ENCODE results near the gene EVA1C.
"Not testable (repeated sequence)": the region's sequence is repeated elsewhere in the genome, so short reads cannot be mapped to it uniquely, and the experiment has no call there.

EVA1C gene

GRCh38 chr21:32424674-32425073, 12.2 kb downstream of the EVA1C start:
- no peak for DNase-seq (ENCODE audit: low read depth)

- no peak for DNase-seq (ENCODE audit: low read depth)
Observed at GRCh38 chr21:32425628-32426027, 13.1 kb downstream of the EVA1C start.

GRCh38 chr21:32426066-32426465, 13.6 kb downstream of the EVA1C start:
- no peak for DNase-seq (ENCODE audit: low read depth)

GRCh38 chr21:32426592-32427051, 14.1 kb downstream of the EVA1C start:
- no peak for DNase-seq (ENCODE audit: low read depth)

GRCh38 chr21:32427958-32428623, 15.6 kb downstream of the EVA1C start:
- DNase-seq (ENCODE audit: low read depth) = no peak

GRCh38 chr21:32432982-32433660, 20.6 kb downstream of the EVA1C start:
- DNase-seq (ENCODE audit: low read depth) = not testable (repeated sequence)

- no peak for DNase-seq (ENCODE audit: low read depth)
Observed at GRCh38 chr21:32437729-32438128, 25.2 kb downstream of the EVA1C start.

- DNase-seq (ENCODE audit: low read depth) = no peak
Observed at GRCh38 chr21:32442566-32443318, 30.2 kb downstream of the EVA1C start.

GRCh38 chr21:32445101-32445500, 32.6 kb downstream of the EVA1C start:
- DNase-seq (ENCODE audit: low read depth) = no peak

- not testable (repeated sequence) for DNase-seq (ENCODE audit: low read depth)
Observed at GRCh38 chr21:32446440-32446839, 33.9 kb downstream of the EVA1C start.

GRCh38 chr21:32447224-32447623, 34.7 kb downstream of the EVA1C start:
- DNase-seq (ENCODE audit: low read depth) = no peak

- DNase-seq (ENCODE audit: low read depth) = no peak
Observed at GRCh38 chr21:32448803-32449594, 36.5 kb downstream of the EVA1C start.

GRCh38 chr21:32450881-32451701, 38.6 kb downstream of the EVA1C start:
- DNase-seq (ENCODE audit: low read depth) = not testable (repeated sequence)

- not testable (repeated sequence) for DNase-seq (ENCODE audit: low read depth)
Observed at GRCh38 chr21:32452191-32452590, 39.7 kb downstream of the EVA1C start.

GRCh38 chr21:32452641-32453040, 40.1 kb downstream of the EVA1C start:
- no peak for DNase-seq (ENCODE audit: low read depth)

- DNase-seq (ENCODE audit: low read depth) = no peak
Observed at GRCh38 chr21:32455548-32455947, 43.0 kb downstream of the EVA1C start.

- no peak for DNase-seq (ENCODE audit: low read depth)
Observed at GRCh38 chr21:32456497-32456918, 44.0 kb downstream of the EVA1C start.

- DNase-seq (ENCODE audit: low read depth) = no peak
Observed at GRCh38 chr21:32457360-32457840, 44.9 kb downstream of the EVA1C start.

GRCh38 chr21:32457962-32458361, 45.5 kb downstream of the EVA1C start:
- DNase-seq (ENCODE audit: low read depth) = no peak

- DNase-seq (ENCODE audit: low read depth) = no peak
Observed at GRCh38 chr21:32459972-32460371, 47.5 kb downstream of the EVA1C start.

GRCh38 chr21:32461503-32461902, 49.0 kb downstream of the EVA1C start:
- DNase-seq (ENCODE audit: low read depth) = no peak

Data from non-pigmented ciliary epithelial cell (primary cell).